Bronchial epithelial cell (primary cell): ENCODE measurements around the gene DDX39B. TPM values are rescaled to one million over a fixed set of nuclear protein-coding genes. Genes with fewer than 3 reads are reported as not detected.

Experiments used
- DNase-seq: peaks from one replicate; pipeline ENCODE4 v3.0.0-alpha.2; 2010; ENCODE audit warnings: low read depth
- FAIRE-seq: peaks from 2 replicates; lab custom pipeline; 2011; peaks lifted over from hg19 to GRCh38; lab: Jason Lieb, UNC
- H3K27me3 ChIP-seq: 2 replicates; pipeline ENCODE4 v1.5.1; 2011; ENCODE audit warnings: low read length; ENCODE audit not compliant: control insufficient read depth, insufficient read depth
- H3K36me3 ChIP-seq: 2 replicates; pipeline ENCODE4 v1.5.1; 2011; ENCODE audit warnings: low read length; ENCODE audit not compliant: control insufficient read depth, insufficient read depth
- H3K4me3 ChIP-seq: 2 replicates; pipeline ENCODE4 v1.5.1; 2011; ENCODE audit warnings: mild to moderate bottlenecking, low read depth, low read length, control low read depth
- CTCF ChIP-seq: IDR thresholded peaks from 2 replicates; pipeline ENCODE4 v1.5.1; 2011; ENCODE audit warnings: mild to moderate bottlenecking, moderate library complexity, low read length, control low read depth, inconsistent platforms; ENCODE audit not compliant: insufficient read depth, severe bottlenecking
- total RNA-seq: library from RNA; depleted of rRNA; stranded (reverse); fragments of >200 nt; gene quantifications from 2 replicates; pipeline ENCODE4 v1.2.1, GENCODE V29; 2014

Gene DDX39B
- total RNA-seq, 1 donor from 2014 or later, result 385 TPM

GRCh38 chr6:31540640-31541039 lies 1.2 kb downstream of the DDX39B start:
- no peak for FAIRE-seq

GRCh38 chr6:31538805-31539400 lies 2.9 kb downstream of the DDX39B start:
- no peak for DNase-seq
- no peaks in the 10 kb centered on the region for H3K27me3 ChIP-seq
- FAIRE-seq, result no peak
- no peak overlapping the region for H3K4me3 ChIP-seq
- H3K36me3 ChIP-seq, result peaks cover 26% of the 10 kb centered on the region
- TF ChIP-seq CTCF, result no peak

More at GRCh38 chr6:31540640-31541039, 1.2 kb downstream of the DDX39B start:
- no peak for TF ChIP-seq CTCF
- Histone ChIP-seq H3K36me3 (peaks cover 12% of the 10 kb centered on the region), H3K27me3 (no peaks in the 10 kb centered on the region), H3K4me3 (peak overlapping the region; percentile 56)
- DNase-seq, result no peak

GRCh38 chr6:31535538-31536324 lies 6.1 kb downstream of the DDX39B start:
- Histone ChIP-seq H3K27me3 (no peaks in the 10 kb centered on the region), H3K4me3 (no peak overlapping the region), H3K36me3 (peaks cover 45% of the 10 kb centered on the region)
- FAIRE-seq, result no peak
- no peak for DNase-seq
- no peak for TF ChIP-seq CTCF

- FAIRE-seq (no peak), DNase-seq (no peak)
- no peak for TF ChIP-seq CTCF
- Histone ChIP-seq H3K36me3 (peaks cover 44% of the 10 kb centered on the region), H3K27me3 (no peaks in the 10 kb centered on the region), H3K4me3 (no peak overlapping the region)
Observed at GRCh38 chr6:31534521-31535040, 7.2 kb downstream of the DDX39B start.

GRCh38 chr6:31534011-31534410 lies 7.8 kb downstream of the DDX39B start:
- DNase-seq (no peak), FAIRE-seq (no peak)
- H3K27me3 ChIP-seq, result no peaks in the 10 kb centered on the region
- TF ChIP-seq CTCF, result no peak
- peaks cover 42% of the 10 kb centered on the region for H3K36me3 ChIP-seq
- H3K4me3 ChIP-seq, result no peak overlapping the region
